Testis (tissue), 2 donors: Measurements from ENCODE around the gene CHMP2A.
"Not testable (repeated sequence)": the region's sequence is repeated elsewhere in the genome, so short reads cannot be mapped to it uniquely, and the experiment has no call there.

Experiments used
- POLR2A ChIP-seq: fragments of 450-650 bp; IDR thresholded peaks from one replicate; pipeline ENCODE4 v1.6.1; 2017; ENCODE audit warnings: antibody characterized with exemption, mild to moderate bottlenecking, moderate library complexity
- TF ChIP-seq, protein P1 (sequence below), 3 experiments: fragments of 450-650 bp in 2 of 3; fragments of 200-600 bp in 1 of 3; sonication (generic) in 1 of 3; IDR thresholded peaks; one replicate each; pipeline ENCODE4 v1.5.1; 2016 to 2019; ENCODE audit warnings: antibody characterized with exemption in 3 of 3, mild to moderate bottlenecking in 2 of 3, moderate library complexity in 1 of 3

DNA sequence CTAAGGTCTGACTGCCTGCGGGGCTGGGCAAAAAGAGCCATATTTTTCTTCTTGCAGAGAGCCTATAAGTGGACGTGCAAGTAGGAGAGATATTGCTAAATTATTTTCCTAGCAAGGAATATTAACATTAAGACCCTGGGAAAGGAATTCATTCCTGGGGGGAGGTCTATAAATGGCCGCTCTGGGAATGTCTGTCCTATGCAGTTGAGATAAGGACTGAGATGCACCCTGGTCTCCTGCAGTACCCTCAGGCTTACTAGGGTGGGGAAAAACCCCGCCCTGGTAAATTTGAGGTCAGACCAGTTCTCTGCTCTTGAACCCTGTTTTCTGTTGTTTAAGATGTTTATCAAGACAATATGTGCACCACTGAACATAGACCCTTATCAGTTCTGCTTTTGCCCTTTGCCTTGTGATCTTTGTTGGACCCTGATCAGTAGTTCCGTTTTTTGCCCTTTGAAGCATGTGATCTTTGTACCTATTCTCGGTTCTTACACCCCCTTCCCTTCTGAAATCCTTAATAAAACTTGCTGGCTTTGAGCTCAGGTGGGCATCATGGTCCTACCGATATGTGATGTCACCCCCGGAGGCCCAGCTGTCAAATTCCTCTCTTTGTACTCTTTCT, 47.2 kb downstream of the CHMP2A start:
- TF ChIP-seq, protein P1, sequence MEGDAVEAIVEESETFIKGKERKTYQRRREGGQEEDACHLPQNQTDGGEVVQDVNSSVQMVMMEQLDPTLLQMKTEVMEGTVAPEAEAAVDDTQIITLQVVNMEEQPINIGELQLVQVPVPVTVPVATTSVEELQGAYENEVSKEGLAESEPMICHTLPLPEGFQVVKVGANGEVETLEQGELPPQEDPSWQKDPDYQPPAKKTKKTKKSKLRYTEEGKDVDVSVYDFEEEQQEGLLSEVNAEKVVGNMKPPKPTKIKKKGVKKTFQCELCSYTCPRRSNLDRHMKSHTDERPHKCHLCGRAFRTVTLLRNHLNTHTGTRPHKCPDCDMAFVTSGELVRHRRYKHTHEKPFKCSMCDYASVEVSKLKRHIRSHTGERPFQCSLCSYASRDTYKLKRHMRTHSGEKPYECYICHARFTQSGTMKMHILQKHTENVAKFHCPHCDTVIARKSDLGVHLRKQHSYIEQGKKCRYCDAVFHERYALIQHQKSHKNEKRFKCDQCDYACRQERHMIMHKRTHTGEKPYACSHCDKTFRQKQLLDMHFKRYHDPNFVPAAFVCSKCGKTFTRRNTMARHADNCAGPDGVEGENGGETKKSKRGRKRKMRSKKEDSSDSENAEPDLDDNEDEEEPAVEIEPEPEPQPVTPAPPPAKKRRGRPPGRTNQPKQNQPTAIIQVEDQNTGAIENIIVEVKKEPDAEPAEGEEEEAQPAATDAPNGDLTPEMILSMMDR (IDR thresholded peaks at IDR 0.05): not testable (repeated sequence)
- not testable (repeated sequence) for TF ChIP-seq POLR2A
